Fibroblast of lung (primary cell): ENCODE data around the gene ENO4. TPM values are rescaled to one million over a fixed set of nuclear protein-coding genes. Genes with fewer than 3 reads are reported as not detected.

Experiments used
- DNase-seq, 2 donors: peaks; one replicate each; pipeline versions ENCODE4 v3.0.0 to v3.0.0-alpha.2; 2010; ENCODE audit warnings: low read depth in 2 of 2
- H2AFZ ChIP-seq: 2 replicates; pipeline ENCODE4 v1.5.1; 2012; ENCODE audit warnings: low read length, control low read depth, inconsistent platforms
- H3K27ac ChIP-seq: 2 replicates; pipeline ENCODE4 v1.5.1; 2011; ENCODE audit warnings: low read length, control low read depth; ENCODE audit not compliant: insufficient read depth
- H3K27me3 ChIP-seq: 2 replicates; pipeline ENCODE4 v1.5.1; 2011; ENCODE audit warnings: mild to moderate bottlenecking, low read length; ENCODE audit not compliant: control insufficient read depth, insufficient read depth
- H3K36me3 ChIP-seq: 2 replicates; pipeline ENCODE4 v1.5.1; 2011; ENCODE audit warnings: low read length; ENCODE audit not compliant: control insufficient read depth, insufficient read depth
- H3K4me1 ChIP-seq: 2 replicates; pipeline ENCODE4 v1.5.1; 2011; ENCODE audit warnings: low read length; ENCODE audit not compliant: control insufficient read depth, insufficient read depth; ENCODE audit errors: extremely low read depth
- H3K4me2 ChIP-seq: 2 replicates; pipeline ENCODE4 v1.5.1; 2011; ENCODE audit warnings: low read length, control low read depth; ENCODE audit not compliant: insufficient read depth; ENCODE audit errors: extremely low read depth
- H3K4me3 ChIP-seq, 4 experiments: fragments of 200-600 bp in 1 of 4; sonication (generic) in 1 of 4; replicated peaks in 1 of 4; 2 replicates each; pipeline ENCODE4 v1.5.1; 2011 to 2016; ENCODE audit warnings: low read length in 4 of 4, low read depth in 3 of 4, mild to moderate bottlenecking in 3 of 4, control low read depth in 2 of 4, inconsistent platforms in 1 of 4, mixed read lengths in 1 of 4; ENCODE audit not compliant: insufficient read depth in 1 of 4; ENCODE audit errors: control extremely low read depth in 1 of 4
- H3K79me2 ChIP-seq: 2 replicates; pipeline ENCODE4 v1.5.1; 2012; ENCODE audit warnings: mild to moderate bottlenecking, low read length, inconsistent platforms; ENCODE audit not compliant: control insufficient read depth, insufficient read depth
- H3K9ac ChIP-seq: 2 replicates; pipeline ENCODE4 v1.5.1; 2011; ENCODE audit warnings: mild to moderate bottlenecking, low read length, control low read depth; ENCODE audit not compliant: insufficient read depth
- H3K9me3 ChIP-seq: 2 replicates; pipeline ENCODE4 v1.5.1; 2012; ENCODE audit warnings: low read depth, low read length; ENCODE audit not compliant: control insufficient read depth, insufficient read depth
- H4K20me1 ChIP-seq: 2 replicates; pipeline ENCODE4 v1.5.1; 2011; ENCODE audit warnings: low read length; ENCODE audit not compliant: control insufficient read depth, insufficient read depth; ENCODE audit errors: extremely low read depth
- EZH2 ChIP-seq: IDR thresholded peaks from 2 replicates; pipeline ENCODE4 v1.5.1; 2012; ENCODE audit warnings: low read length, control low read depth, mild to moderate bottlenecking; ENCODE audit errors: missing control alignments
- polyA plus RNA-seq, 2 donors: library from polyadenylated mRNA; depleted of rRNA in 1 of 2; stranded (reverse) in 1 of 2; unstranded in 1 of 2; fragments of >200 nt; gene quantifications; 2 replicates each; pipeline ENCODE4 v1.2.1, GENCODE V29; 2011 to 2012; ENCODE audit warnings: missing spikeins in 1 of 2
- total RNA-seq: library from RNA; depleted of rRNA; stranded (reverse); fragments of >200 nt; gene quantifications from 2 replicates; pipeline ENCODE4 v1.2.1, GENCODE V29; 2014
- TF ChIP-seq, protein P1 (sequence below), 2 donors: IDR thresholded peaks in 1 of 2; conservative IDR thresholded peaks in 1 of 2; 1 replicate in 1 of 2; 2 replicates in 1 of 2; pipeline ENCODE4 v1.5.1; 2011 to 2012; ENCODE audit warnings: low read length in 2 of 2, control low read depth in 1 of 2, inconsistent platforms in 1 of 2, low read depth in 1 of 2, mild to moderate bottlenecking in 1 of 2

The ENO4 gene
- total and polyA plus RNA-seq, 2 donors (not counting 1 experiment from before 2014, with no cell fraction given) = 0.05 to 0.66 TPM

GRCh38 chr10:116919164-116919563 is 69.9 kb downstream of the ENO4 start:
- Histone ChIP-seq H3K79me2 (no peaks in the 10 kb centered on the region), H3K4me2 (no peak overlapping the region)
- no peak for TF ChIP-seq EZH2
- TF ChIP-seq, protein P1, sequence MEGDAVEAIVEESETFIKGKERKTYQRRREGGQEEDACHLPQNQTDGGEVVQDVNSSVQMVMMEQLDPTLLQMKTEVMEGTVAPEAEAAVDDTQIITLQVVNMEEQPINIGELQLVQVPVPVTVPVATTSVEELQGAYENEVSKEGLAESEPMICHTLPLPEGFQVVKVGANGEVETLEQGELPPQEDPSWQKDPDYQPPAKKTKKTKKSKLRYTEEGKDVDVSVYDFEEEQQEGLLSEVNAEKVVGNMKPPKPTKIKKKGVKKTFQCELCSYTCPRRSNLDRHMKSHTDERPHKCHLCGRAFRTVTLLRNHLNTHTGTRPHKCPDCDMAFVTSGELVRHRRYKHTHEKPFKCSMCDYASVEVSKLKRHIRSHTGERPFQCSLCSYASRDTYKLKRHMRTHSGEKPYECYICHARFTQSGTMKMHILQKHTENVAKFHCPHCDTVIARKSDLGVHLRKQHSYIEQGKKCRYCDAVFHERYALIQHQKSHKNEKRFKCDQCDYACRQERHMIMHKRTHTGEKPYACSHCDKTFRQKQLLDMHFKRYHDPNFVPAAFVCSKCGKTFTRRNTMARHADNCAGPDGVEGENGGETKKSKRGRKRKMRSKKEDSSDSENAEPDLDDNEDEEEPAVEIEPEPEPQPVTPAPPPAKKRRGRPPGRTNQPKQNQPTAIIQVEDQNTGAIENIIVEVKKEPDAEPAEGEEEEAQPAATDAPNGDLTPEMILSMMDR (conservative IDR thresholded peaks at IDR 0.05 in 1 of 2, IDR thresholded peaks at IDR 0.05 in 1 of 2; ENCODE audit: low read depth in 1 of 2, low read length in 2 of 2) = no peak

DNA sequence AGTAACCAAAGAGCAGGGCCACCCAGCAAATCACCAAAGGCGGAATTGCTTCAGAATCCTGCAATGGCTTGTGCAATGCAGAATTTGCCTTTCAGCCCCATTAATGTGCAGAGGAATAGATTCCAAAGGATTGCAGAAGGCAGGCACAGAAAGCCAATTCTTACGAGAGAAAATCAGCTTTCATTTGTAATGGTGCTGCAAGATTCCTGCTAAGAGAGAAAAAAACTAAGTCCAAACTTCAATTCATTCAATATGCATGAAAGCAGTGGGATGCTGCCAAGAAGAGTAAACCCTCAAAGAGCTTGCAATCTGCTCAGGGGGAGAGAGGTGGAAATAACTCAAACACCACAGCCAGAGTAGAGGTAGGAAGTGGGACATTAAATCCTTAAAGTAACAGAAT is 70.4 kb downstream of the ENO4 start:
- Histone ChIP-seq H3K4me3 (no peak overlapping the region), H3K27me3 (no peaks in the 10 kb centered on the region), H3K9me3 (no peaks in the 10 kb centered on the region), H3K79me2 (no peaks in the 10 kb centered on the region), H3K4me1 (no peaks in the 10 kb centered on the region), H3K27ac (no peak overlapping the region), H3K36me3 (no peaks in the 10 kb centered on the region), H2AFZ (no peak overlapping the region), H3K9ac (no peak overlapping the region), H4K20me1 (no peaks in the 10 kb centered on the region), H3K4me2 (no peak overlapping the region)
- no peak for DNase-seq
- TF ChIP-seq, protein P1 (conservative IDR thresholded peaks at IDR 0.05 in 1 of 2, IDR thresholded peaks at IDR 0.05 in 1 of 2; ENCODE audit: low read depth in 1 of 2, low read length in 2 of 2) = no peak

More at GRCh38 chr10:116919164-116919563, 69.9 kb downstream of the ENO4 start:
- H3K27ac ChIP-seq = no peak overlapping the region
- no peak for DNase-seq
- H3K27me3 ChIP-seq = no peaks in the 10 kb centered on the region
- H3K4me1 ChIP-seq = no peaks in the 10 kb centered on the region
- no peaks in the 10 kb centered on the region for H4K20me1 ChIP-seq
- no peak overlapping the region for H3K9ac ChIP-seq
- no peaks in the 10 kb centered on the region for H3K36me3 ChIP-seq
- no peak overlapping the region for H3K4me3 ChIP-seq
- no peaks in the 10 kb centered on the region for H3K9me3 ChIP-seq
- no peak overlapping the region for H2AFZ ChIP-seq

- no peak overlapping the region for H3K9ac ChIP-seq
- no peaks in the 10 kb centered on the region for H3K79me2 ChIP-seq
- no peaks in the 10 kb centered on the region for H3K9me3 ChIP-seq
- H3K4me1 ChIP-seq = no peaks in the 10 kb centered on the region
- H3K36me3 ChIP-seq = no peaks in the 10 kb centered on the region
- no peak overlapping the region for H3K4me3 ChIP-seq
- no peak overlapping the region for H2AFZ ChIP-seq
- no peaks in the 10 kb centered on the region for H3K27me3 ChIP-seq
- no peak for TF ChIP-seq EZH2
- TF ChIP-seq, protein P1 (conservative IDR thresholded peaks at IDR 0.05 in 1 of 2, IDR thresholded peaks at IDR 0.05 in 1 of 2; ENCODE audit: low read depth in 1 of 2, low read length in 2 of 2) = no peak
- no peak overlapping the region for H3K27ac ChIP-seq
- no peaks in the 10 kb centered on the region for H4K20me1 ChIP-seq
- no peak overlapping the region for H3K4me2 ChIP-seq
- no peak for DNase-seq
Measured at GRCh38 chr10:116925056-116925455, 75.8 kb downstream of the ENO4 start.
